Measurements from ENCODE around the gene TENM4.

- no peak for TF ChIP-seq POLR2A (IDR thresholded peaks at IDR 0.05)
- TF ChIP-seq CTCF (IDR thresholded peaks at IDR 0.05), result no peak
These were observed 446.9 kb downstream of the TENM4 start for GRCh38 chr11:78993802-78994430.
